ENCODE results near the gene BABAM1.
"Not testable (repeated sequence)": the region's sequence is repeated elsewhere in the genome, so short reads cannot be mapped to it uniquely, and the experiment has no call there.

Gene BABAM1

DNA sequence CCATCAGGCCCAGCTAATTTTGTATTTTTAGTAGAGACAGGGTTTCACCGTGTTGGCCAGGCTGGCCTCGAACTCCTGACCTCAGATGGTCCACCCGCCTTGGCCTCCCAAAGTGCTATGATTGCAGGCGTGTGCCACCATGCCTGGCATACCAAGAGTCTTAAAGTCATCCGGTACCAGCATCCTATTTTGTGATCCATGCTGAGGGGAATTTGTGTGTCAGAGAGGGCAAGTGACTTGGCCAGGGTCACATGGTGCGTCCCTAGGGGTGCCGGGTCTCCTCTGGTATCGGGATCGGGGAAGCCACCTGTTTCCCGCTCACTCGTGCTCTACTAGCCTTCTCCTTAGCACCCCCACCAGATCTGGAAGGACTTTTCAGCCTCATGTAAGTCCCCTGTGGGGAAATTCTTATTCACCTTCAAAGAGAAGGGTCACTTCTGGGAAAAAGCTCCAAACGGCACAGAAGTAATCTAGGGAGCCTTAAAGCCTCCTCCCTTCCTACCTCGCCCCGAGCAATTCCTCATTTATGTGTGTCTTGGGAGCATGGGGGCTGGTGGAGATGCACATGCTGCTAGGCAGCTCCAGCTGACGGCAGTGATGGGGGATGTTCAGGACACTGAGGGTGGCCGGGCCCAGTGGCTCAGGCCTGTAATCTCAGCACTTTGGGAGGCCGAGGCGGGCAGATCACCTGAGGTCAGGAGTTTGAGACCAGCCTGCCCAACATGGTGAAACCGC is 8.4 kb downstream of the BABAM1 start:
- DNase-seq, result no peak

DNA sequence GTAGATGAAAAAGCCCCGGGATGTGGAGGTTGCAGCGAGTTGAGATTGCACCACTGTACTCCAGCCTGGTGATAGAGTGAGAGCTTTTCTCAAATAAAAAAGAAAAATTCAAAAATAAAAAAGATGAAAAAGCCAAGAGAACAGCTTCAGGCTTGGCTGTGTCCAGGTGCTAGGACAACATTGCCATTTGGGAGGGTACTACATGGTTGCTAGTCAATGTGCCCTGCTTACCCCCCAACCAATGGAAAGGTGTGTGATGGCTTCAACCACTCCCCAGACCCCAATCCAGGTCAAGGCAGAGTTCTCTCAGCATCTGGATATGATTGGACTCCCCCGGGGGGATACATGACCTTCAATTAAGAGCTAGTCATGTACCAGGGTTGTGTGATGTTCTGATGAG is 12.2 kb downstream of the BABAM1 start:
- no peak for DNase-seq

DNA sequence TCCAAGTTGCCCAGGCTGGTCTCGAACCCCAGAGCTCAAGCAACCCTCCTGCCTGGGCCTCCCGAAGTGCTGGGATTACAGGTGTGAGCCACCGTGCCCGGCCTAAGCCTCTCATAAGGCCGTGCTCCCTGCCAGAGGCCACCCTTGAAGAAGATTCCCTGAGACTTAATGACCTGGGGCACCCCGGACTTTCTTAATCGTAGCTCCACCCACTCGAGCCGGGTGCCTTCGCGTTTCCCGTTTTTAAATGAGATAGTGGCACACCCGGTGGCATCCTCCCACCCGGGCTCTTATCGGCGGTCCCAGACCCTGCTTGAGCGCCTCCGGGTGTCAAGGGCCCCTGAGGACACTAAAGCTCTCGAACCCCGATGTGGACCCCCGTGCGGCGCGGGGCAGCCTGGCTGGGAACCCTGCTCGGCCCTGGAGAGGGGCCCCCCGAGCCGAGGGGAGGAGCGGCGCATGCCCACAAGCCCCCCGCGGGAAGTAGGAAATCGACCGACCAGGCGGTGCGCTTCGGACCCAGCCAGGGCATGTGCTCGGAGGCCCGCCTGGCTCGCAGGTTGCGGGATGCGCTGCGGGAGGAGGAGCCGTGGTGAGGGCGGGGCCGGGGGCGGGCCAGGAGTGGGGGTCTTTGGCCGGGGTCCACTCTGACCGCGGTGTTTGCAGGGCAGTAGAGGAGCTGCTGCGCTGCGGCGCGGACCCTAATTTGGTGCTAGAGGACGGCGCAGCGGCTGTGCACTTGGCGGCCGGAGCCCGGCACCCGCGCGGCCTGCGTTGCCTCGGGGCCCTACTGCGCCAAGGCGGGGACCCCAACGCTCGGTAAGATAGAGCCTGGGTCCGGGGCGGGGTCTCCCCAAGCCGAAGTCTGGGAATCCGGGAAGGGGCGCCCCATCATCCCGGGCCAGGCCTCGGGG is 14.4 kb downstream of the BABAM1 start, which contains the start of gene ANKLE1:
Gene ANKLE1 (plus strand): TSS at position 511 of the 914 bp plus-strand sequence. CDS start 20 bp downstream, at position 531.
- no peak for DNase-seq

DNA sequence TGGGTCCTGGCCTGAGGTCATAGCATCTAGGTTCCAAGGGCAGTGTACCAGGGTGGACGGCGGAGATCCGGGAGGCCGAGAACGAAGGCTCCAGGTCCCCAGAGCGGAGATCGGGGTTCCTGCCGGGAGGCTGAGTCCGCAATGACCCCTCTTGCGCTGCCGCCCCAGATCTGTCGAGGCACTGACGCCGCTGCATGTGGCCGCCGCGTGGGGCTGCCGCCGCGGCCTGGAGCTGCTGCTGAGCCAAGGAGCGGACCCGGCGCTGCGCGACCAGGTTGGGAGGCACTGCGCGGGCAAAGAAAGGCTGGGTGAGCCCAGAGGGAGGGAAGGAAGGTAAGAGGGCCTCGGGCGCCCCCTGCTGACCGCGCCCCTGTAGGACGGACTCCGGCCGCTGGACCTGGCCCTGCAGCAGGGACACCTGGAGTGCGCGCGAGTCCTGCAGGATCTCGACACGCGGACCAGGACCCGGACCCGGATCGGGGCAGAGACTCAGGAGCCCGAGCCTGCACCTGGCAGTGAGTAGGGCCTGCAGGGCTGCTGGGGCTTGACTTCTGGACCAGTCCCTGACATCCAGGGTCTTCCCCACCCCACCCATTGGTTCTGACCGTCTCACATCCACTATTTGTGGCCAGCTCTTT is 15.4 kb downstream of the BABAM1 start:
- no peak for DNase-seq

DNA sequence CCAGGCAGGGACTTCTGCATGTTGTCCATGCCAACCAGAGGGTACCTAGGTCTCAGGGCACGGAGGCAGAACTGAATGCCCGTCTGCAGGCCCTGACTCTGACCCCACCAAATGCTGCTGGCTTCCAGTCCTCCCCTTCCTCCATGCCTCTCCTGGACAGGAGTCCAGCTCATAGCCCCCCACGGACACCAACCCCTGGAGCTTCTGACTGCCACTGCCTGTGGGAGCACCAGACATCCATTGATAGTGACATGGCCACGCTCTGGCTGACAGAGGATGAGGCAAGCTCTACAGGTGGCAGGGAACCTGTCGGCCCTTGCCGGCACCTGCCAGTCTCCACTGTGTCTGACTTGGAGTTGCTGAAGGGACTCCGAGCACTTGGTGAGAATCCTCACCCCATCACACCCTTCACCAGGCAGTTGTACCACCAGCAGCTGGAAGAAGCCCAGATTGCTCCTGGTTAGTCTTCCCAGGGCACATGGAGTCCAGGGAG is 16.3 kb downstream of the BABAM1 start:
- no peak for DNase-seq

DNA sequence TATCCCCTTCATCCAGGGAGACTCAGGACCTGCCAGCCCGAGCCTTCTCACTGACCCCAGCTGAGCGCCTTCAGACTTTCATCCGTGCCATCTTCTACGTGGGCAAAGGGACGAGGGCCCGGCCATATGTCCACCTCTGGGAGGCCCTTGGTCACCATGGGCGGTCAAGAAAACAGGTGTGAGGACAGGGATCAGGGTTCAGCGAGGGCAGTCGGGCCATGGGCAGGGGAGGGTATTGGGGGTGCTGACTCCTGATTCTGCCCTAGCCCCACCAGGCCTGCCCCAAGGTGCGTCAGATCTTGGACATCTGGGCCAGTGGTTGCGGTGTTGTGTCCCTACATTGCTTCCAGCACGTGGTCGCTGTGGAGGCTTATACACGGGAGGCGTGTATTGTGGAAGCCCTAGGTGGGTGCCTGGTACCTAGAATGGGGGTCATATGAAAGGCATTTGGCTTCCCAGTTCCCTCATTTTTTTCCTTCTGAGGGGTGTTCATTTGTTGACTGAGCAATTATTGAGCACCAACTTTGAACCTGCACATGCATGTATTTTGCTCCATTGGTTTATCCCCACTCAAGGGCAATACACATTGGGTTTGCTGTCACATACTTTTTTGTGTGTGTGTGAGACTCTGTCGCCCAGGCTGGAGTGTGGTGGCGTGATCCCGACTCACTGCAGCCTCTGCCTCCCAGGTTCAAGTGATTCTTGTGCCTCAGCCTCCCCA is 18.3 kb downstream of the BABAM1 start:
- DNase-seq, result no peak

DNA sequence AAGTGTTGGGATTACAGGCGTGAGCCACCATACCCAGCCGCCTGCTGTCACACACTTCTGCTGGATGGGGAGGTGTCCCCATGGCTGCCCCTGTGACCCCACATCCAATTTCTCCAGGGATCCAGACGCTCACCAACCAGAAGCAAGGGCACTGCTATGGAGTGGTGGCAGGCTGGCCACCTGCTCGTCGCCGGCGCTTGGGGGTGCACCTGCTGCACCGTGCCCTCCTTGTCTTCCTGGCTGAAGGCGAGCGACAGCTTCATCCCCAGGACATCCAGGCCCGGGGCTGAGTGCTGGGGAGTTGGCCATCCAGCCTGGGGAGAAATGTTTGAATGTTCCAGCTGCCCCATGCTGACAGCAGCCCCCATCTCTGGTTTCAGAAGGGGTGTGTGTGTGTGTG is 19.0 kb downstream of the BABAM1 start:
- no peak for DNase-seq

DNA sequence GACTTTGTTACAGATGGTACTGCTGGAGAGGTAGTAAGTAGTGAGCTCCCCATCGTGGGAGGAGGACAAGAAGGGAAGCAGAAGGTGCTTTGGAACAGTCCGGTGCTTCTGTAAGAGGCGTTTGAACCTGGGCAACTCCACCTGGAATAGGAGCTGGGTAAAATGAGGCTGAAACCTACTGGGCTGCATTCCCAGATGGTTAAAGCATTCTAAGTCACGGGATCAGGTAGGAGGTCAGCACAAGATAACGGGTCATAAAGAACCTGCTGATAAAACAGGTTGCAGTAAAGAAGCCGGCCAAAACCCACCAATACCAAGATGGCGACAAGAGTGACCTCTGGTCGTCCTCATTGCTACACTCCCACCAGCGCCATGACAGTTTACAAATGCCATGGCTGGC is 19.5 kb downstream of the BABAM1 start:
- DNase-seq, result no peak

DNA sequence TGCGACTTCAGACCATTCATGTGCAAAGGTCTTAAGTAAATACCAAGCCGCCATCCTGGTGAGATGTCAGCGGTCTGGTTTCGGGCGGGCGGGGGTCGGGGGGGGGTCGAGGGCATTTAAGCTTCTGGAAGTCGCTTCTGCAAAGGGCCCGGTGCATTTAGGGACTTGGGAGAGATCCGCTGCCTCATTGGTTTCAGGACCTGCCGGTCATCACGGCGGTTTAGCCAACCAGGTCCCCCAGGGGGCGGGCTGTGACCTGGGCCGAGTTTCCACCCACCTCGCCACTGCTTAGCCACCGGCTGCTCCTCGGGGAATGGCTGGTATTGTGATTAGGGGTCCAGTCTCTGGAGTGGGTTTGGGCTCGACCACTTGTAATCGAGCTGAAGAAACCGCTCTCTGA is 22.2 kb downstream of the BABAM1 start:
- no peak for DNase-seq

DNA sequence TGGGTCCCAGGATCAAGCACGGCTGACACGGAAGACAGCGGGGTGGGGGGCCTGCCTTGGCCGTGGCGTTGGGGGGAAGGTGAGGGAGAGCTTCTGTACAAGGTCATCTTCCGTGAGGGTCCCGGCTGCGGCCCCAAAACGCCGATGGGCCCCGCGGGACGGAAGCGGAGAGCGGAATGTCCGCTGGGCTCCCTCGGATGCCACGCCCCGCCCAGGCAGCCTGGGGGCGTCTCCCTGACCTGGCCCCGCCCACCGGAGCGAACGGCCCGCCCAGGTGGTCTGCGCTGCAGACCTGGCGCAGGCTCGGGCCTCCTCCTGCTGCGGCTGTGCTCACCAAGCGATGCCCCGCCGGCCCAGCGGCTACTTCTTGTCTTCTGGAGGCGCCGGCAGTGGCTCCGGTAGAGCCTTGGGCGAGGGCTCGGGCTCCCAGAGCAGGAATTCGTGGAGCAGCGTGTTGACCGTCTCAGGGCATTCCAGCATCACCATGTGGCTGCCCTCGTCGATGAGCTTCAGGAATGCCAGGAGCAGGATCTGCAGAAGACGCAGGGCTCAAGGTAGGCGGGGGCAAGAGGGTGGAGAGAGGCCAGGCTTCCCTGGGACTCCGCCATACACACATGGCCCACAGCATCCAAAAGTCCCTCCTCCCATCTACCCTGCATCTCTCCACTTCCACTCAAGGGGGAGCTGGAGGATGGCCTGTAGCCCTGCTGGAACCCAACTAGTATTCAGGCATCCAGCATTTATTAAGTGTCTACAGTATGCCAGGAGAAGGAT is 25.2 kb downstream of the BABAM1 start:
- DNase-seq, result peak; percentile 53

DNA sequence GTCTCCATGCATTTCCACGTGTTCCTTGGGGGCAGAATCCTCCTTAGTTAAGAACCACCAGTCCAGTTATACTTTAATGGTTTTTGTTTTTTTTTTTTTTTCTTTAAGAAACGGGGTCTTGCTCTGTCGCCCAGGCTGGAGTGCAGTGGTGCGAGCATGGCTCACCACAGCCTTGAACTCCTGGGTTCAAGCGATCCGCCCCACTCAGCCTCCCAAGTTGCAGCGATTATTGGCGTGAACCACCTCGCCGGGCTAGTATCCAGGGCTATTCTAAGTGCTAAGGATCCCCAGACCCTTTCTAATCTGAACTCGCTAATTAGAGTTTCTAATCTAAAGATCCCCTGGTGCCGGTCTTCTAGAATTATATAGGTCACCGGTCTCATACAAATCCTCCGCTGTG is 26.4 kb downstream of the BABAM1 start:
- no peak for DNase-seq

DNA sequence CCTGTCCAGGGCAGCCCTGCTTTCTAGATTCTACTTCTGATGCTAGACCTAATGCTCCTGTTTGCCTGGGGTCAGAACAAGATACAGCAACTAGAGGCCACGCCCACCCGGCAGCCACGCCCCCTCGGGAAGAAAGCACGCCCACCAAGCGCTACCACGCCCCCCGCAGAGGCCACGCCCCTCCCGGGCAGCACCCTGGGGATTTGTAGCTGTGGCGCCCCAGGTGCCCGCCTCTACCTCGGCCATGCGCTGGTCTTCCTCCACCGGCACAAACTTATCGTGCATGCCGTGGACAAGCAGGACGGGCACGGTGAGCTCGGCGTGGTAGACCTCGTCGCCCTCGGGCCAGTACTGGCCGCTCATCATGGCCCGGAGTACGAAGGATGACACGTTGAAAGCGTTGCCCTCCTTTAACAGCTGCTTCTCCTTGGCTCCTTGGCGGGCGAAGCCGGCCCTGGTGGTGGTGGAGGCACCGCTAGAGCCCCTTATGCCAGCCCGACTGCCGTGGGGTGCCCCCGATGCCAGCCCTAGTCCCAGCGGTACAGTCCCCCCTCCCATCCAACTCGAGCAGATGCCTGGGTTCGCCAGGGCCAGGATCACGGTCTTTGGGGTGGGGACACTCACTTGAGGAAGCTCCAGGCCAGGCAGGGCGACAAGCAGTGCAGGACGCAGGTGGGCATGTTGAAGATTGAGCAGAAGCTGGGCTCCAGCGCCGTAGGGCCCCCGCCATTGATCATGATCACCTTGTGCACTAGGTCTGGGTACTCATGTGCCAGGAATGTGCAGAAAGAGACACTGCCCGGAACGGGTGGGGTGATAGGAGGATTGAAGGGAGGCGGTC is 27.0 kb downstream of the BABAM1 start:
- no peak for DNase-seq

DNA sequence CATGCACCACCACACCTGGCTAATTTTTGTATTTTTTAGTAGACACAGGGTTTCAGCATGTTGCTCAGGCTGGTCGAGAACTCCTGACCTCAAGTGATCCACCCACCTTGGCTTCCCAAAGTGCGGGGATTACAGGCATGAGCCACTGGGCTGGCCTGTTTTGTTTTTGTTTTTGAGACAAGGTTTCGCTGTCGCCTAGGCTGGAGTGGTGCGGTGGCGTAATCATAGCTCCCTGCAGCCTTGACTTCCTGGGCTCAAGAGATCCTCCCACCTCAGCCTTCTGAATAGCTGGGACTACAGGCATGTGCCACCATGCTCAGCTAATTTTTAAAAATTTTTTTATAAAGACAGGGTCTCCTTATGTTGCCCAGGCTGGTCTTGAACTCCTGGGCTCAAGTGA is 28.3 kb downstream of the BABAM1 start:
- DNase-seq, result not testable (repeated sequence)

DNA sequence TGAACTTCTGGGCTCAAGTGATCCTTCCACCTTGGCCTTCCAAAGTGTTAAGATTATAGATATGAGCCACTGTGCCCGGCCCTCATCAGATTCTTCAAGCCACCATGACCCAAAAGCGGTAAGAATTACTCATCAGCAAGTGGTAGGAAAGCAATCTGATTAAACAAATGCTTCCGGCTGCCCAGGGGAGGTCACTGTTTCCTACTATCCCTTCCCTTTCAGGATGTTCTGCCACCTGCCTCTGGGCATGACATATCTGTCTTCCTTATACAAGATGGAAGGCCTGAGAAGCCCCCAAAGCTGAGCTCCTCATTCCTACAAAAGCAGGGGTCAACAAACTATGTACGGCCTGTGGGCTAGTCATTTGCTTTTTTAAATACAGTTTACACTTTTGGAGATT is 29.0 kb downstream of the BABAM1 start:
- no peak for DNase-seq

DNA sequence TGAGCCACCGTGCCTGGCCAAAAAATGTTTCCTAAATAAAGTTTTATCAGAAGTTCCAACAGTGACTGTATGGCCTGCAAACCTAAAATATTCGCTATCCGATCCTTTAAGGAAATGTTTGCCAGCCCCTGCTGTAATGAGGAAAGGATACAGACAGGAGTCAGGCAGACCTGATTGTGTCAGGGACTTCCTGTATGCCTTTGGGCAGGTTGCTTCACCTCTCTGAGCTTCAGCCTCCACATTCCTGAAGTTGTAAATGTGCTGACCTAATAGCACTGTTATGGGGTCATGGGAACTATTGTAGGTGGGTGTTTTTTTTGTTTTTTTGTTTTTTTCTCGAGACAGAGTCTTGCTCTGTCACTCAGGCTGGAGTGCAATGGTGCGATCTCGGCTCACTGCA is 29.7 kb downstream of the BABAM1 start:
- no peak for DNase-seq

DNA sequence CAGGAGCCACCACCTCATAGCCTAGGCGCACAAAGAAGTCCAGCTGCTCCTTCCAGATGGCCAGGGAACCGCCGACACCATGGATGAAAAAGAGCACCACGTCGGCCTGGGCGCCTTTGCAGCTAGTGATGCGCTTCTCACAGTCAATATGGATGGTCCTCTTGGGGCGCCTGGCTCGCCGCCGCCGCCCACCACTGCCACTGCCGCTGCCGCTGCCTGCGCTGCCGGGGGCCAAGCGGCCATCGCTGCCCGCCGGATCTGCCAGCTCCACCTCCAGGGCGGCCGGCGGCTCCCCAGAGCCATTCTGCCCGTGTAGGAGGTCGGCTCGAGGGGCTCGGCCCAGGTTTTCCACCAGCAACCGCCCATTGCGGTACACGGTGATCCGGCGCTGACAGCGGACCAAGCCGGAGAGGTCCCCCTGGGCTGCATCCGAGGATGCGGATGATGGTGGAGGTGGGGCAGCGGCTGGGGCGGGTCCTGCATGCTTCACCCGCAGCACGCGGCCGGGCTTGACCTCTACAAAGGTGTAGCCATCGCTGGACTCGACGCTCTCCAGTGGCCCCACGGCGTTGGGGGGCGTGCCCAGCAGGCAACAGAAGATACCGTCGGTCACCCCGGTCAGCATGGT is 33.9 kb downstream of the BABAM1 start:
- no peak for DNase-seq

DNA sequence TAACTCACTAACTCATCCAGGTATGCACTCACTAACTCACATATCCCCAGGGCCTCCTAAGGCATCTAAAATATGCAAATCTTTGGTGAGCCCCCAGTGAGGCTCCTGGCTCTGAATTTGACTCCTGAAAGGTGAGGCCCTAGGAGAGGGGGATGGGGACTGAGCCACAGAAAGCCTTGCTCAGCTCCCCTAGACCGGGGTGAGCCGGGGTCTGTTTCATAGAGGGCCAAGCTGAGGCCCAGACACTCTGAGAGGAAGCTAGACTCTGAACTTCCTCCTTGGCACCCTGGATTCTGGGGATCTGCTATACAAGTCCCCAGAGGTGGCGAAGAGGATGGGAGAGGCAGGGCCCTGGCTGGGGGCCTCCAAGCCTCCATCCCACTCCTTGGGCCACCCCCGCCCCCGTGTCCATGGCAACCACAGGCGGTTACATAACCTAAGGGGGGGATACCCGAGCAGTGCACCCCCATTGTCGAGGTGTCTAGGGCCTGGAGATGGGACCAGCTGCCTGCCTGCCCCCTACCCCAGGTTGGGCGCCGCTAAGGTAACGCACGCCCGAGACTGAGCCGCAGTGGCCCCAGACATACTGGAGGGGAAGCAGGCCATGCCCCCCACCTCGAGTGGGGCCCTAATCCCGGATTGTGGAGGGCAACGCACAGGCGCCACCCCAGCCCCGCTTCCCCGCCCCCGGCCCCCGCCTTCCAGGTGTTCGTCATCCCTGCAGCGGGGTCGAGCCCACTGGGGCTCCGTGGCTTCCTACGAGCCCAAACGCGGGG is 35.3 kb downstream of the BABAM1 start:
- DNase-seq, result no peak

DNA sequence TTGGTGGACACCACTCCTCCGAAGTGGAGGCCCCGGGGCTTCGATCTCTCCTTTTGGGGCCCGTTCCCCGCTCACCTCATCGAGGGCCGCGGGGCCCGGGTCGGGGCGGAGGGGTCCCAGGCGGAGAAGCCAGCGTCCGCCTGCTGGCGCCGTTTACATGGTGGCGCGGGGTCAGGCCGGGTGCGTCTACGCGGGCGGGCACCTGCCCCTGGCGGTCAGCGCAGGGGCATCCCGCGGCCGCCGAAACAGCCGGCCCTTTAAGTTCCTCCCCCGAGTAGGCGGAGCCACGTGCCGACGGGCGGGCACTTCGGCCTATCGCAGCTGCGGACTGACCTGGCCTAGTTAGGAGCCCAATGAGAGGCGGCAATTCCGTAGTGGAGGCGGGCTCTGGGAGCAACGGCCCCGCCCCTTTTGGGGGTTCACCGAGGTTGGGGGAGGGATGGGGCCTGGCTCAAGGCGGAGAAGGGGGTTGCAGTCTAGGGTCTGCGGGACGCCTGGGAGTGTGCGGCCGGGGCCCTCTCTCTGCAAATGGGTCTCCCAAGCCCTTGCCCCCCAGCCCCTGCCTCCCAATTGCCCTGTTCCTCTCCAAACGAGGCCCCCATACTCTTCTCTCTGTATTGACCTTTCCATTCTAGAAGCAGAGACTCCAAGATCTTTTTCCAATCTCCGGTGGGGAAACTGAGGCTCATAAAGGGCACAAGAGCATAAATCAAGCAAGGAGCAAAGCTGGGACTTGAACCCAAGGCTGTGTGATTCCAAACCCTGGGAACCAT is 36.1 kb downstream of the BABAM1 start, which contains the start of gene ABHD8:
Gene ABHD8 (minus strand): TSS at position 259 of the 773 bp plus-strand sequence. CDS start 1,809 bp downstream, outside the sequence.
- DNase-seq, result peak; percentile 85

DNA sequence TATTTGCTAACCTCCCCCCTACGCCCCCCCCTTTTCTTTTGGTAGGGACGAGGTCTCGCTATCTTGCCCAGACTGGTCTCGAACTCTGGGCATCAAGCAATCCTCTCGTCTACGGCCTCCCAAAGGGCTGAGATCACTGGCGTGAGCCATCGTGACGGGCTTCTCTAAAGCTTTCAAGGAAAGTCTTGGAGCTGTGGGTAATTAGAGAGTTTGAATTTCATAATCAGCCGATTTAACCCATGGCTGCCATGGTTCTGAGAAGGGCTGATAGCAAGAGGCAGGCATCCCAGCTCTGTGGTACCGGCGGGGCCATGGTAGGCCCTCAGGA is 36.7 kb downstream of the BABAM1 start:
- DNase-seq, result no peak

Measured in amniotic stem cell (primary cell).